Activated T-helper 17 cell treated with anti-CD3 and anti-CD28 coated beads, Interleukin-2, amount 50 U/mL, for 72 hours (primary cell): ENCODE data around the gene ANKMY1. TPM values are rescaled to one million over a fixed set of nuclear protein-coding genes. Genes with fewer than 3 reads are reported as not detected.
"Not testable (repeated sequence)": the region's sequence is repeated elsewhere in the genome, so short reads cannot be mapped to it uniquely, and the experiment has no call there.

Experiments
- ATAC-seq: fragments of 150-1000 bp; cut with Tn5 transposase; replicated peaks from 2 replicates; pipeline ENCODE4 v1.10.0; 2021; ENCODE audit warnings: mild to moderate bottlenecking, moderate library complexity
- H3K27ac Mint-ChIP-seq: one replicate; pipeline ENCODE4 v1.8.0; 2022; ENCODE audit warnings: mixed read lengths
- H3K27me3 Mint-ChIP-seq: one replicate; pipeline ENCODE4 v1.8.0; 2022; ENCODE audit warnings: mixed read lengths
- H3K36me3 Mint-ChIP-seq: one replicate; pipeline ENCODE4 v1.8.0; 2022; ENCODE audit warnings: low read depth, mild to moderate bottlenecking, mixed read lengths
- H3K4me1 Mint-ChIP-seq: one replicate; pipeline ENCODE4 v1.8.0; 2022; ENCODE audit warnings: mixed read lengths
- H3K4me3 Mint-ChIP-seq: one replicate; pipeline ENCODE4 v1.8.0; 2022; ENCODE audit warnings: mild to moderate bottlenecking, mixed read lengths
- H3K9me3 Mint-ChIP-seq: one replicate; pipeline ENCODE4 v1.8.0; 2022; ENCODE audit warnings: mixed read lengths
- total RNA-seq, 2 donors: library from RNA; stranded (reverse); gene quantifications; one replicate each; pipeline ENCODE4 v1.2.3, GENCODE V29; 2022

The ANKMY1 gene
- total RNA-seq, 2 donors from 2014 or later = 14.5 to 28.8 TPM

DNA sequence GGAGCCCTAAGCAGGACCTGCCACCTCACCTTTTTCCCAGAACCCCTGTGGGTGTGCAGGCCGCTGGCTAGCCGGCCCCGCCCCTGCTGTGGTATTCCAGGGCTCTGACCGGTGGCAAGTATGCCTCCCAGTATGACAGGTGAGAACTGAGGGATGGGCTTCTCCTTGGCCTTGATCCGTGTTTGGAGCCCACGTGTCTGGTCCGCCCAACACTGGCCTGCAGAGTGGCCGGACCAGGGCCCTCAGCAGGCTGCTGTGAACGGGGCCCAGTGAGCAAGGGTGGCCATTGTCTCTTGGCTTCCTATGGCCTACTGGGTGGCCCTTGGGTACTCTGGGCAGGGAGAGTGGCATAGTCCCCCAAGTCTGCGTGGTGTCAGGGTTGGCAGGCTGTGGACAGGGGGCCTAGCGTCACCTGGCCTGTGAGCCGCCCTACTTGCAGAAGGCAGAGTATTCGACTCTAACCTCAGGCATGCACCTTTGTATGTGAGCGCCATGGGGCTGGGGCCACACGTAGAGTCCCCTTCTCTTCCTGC lies 12.3 kb upstream of the ANKMY1 start:
- Mint-ChIP-seq H3K36me3 (peaks cover 18% of the 10 kb centered on the region), H3K4me3 (peak overlapping the region; percentile 77), H3K27me3 (no peaks in the 10 kb centered on the region), H3K27ac (peak overlapping the region; percentile 69), H3K4me1 (peaks cover 6% of the 10 kb centered on the region), H3K9me3 (no peaks in the 10 kb centered on the region)
- ATAC-seq = no peak

DNA sequence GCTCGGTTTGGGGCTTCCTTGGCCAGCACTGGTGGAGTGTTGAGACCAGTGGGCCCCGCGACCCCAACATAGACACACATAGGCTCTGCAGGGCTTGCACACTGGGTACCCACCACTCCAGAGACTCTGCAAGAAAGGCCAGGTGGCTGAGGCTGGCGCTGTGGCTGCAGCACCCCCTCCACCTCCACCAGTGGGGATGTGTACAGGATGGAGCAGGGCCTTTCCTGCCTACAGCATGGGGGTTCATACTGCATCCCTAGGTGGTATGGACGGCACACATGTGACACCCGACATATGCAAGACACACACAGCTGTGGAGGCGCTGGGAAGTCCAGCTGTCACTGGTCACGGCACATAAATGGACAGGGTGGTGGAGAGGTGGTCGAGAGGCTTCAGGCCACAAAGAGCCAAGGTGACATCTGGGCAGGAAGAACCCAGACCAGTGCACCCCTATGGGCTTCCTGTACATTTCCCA lies 11.8 kb upstream of the ANKMY1 start:
- H3K4me3 Mint-ChIP-seq = peak overlapping the region; percentile 77
- no peaks in the 10 kb centered on the region for H3K9me3 Mint-ChIP-seq
- no peak for ATAC-seq
- peaks cover 24% of the 10 kb centered on the region for H3K36me3 Mint-ChIP-seq
- H3K27ac Mint-ChIP-seq = peak overlapping the region; percentile 69
- no peaks in the 10 kb centered on the region for H3K27me3 Mint-ChIP-seq
- peaks cover 11% of the 10 kb centered on the region for H3K4me1 Mint-ChIP-seq

DNA sequence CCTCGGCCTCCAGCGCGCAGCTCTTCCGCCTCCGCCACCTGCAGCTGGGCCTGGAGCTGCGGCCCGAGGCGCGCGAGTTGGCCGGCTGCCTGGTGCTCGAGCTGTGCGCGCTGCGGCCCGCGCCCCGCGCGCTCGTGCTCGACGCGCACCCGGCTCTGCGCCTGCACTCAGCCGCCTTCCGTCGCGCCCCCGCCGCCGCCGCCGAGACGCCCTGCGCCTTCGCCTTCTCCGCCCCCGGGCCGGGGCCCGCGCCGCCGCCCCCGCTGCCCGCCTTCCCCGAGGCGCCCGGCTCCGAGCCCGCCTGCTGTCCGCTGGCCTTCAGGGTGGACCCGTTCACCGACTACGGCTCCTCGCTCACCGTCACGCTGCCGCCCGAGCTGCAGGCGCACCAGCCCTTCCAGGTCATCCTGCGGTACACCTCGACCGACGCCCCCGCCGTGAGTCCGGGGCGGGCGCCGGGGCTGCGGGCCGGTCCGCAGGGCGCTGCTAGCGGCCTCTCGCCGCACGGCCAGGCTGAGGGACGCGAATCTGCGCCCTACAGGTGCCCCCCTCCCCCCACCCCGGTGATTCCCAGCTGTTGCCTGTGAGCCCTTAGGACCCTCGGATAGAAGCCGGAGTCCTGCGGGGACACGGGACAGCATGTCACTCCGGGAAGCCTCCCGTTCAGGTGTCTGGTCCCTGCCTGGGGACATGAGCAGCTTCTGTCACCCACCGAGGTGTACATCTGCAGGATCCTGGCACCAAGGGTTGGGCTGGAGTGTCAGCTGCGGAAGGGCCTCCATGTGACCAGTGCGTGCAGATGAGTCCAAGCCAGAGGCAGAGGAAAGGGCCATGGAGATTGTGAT lies 11.1 kb upstream of the ANKMY1 start:
- ATAC-seq = no peak
- Mint-ChIP-seq H3K4me1 (peaks cover 16% of the 10 kb centered on the region), H3K27ac (peak overlapping the region; percentile 69), H3K9me3 (no peaks in the 10 kb centered on the region), H3K27me3 (no peaks in the 10 kb centered on the region), H3K36me3 (peaks cover 30% of the 10 kb centered on the region), H3K4me3 (peak overlapping the region; percentile 77)

DNA sequence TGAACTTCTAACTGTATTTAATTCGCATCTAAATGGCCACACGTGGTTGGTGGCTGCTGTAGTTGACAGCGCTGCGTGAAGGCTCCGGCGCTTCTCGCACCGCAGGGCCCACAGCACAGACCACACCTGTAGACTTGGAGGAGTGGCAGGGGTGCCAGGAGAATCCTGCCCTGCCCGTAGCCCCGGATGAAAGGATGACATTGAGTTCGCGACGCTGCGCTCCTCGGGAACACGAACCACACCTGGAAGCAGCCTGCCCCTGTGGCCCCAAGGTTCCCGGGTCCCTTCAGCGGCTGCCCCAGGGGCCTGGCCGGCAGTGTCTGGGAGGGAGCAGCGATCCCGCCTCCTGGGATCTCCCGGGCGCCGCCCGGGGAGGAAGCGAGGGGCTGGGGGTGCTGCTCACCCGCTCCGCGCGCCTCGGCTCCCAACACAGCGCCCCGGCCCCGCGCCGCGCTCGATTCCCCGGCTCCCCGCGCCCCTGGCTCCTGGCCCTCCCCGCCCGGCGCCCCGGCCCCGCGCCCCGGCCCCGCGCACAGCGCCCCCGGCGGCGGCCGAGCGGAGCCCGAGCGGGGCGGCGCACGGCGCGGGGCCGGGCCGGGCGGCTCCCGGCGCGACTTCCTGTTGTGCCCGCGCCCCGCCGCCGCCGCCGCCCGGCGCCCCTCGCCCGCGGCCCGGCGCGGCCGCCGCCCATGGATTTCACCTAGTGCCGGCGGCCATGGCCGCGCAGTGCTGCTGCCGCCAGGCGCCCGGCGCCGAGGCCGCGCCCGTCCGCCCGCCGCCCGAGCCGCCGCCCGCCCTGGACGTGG lies 10.3 kb upstream of the ANKMY1 start, which contains the start of gene RNPEPL1:
Gene RNPEPL1, plus strand, starts transcription at position 613 of the 806 bp plus-strand sequence. Its CDS starts 103 bp downstream, at position 716.
- Mint-ChIP-seq H3K27me3 (no peaks in the 10 kb centered on the region), H3K9me3 (no peaks in the 10 kb centered on the region), H3K36me3 (peaks cover 38% of the 10 kb centered on the region), H3K4me1 (peaks cover 21% of the 10 kb centered on the region), H3K27ac (peak within 1 kb of the TSS; percentile 90), H3K4me3 (peak within 1 kb of the TSS; percentile 99)
- peak; percentile 23 for ATAC-seq

DNA sequence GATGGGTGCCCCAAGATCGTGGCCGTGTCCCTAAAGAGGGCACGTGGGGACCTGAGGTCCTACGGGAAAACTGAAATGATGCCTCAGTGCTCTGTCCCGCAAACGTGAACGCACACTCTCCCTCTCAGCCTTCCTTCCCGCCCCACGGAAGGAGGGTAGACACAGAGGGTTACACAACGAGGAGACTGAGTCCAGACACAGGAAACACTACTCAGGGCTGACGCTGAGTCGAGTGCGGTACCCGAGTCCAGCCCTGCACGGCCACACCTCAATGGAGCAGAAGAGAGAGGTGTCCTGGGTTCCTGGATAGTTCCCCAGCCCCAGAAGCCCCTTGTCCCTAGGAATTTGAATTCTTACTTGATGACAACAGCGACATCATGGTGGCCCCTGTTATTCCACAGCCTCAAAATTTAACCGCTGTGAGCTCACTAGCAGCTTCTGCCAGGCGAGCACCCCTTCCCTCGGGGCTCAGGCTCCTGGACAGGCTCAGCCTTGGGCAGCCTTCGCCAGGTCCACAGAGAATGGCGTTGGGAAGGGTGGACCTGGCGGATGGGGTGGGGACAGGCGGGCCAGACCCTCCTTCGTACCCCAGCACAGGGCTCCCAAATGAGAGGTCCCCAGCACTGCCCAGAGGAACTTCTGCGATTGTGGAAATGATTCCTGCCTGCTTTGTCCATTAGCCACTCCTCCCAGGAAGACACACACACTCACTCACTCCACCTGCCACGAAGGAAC lies 9.5 kb upstream of the ANKMY1 start:
- Mint-ChIP-seq H3K36me3 (peaks cover 46% of the 10 kb centered on the region), H3K4me1 (peaks cover 21% of the 10 kb centered on the region), H3K4me3 (peak overlapping the region; percentile 99), H3K27me3 (no peaks in the 10 kb centered on the region), H3K27ac (peak overlapping the region; percentile 90), H3K9me3 (no peaks in the 10 kb centered on the region)
- ATAC-seq = no peak

DNA sequence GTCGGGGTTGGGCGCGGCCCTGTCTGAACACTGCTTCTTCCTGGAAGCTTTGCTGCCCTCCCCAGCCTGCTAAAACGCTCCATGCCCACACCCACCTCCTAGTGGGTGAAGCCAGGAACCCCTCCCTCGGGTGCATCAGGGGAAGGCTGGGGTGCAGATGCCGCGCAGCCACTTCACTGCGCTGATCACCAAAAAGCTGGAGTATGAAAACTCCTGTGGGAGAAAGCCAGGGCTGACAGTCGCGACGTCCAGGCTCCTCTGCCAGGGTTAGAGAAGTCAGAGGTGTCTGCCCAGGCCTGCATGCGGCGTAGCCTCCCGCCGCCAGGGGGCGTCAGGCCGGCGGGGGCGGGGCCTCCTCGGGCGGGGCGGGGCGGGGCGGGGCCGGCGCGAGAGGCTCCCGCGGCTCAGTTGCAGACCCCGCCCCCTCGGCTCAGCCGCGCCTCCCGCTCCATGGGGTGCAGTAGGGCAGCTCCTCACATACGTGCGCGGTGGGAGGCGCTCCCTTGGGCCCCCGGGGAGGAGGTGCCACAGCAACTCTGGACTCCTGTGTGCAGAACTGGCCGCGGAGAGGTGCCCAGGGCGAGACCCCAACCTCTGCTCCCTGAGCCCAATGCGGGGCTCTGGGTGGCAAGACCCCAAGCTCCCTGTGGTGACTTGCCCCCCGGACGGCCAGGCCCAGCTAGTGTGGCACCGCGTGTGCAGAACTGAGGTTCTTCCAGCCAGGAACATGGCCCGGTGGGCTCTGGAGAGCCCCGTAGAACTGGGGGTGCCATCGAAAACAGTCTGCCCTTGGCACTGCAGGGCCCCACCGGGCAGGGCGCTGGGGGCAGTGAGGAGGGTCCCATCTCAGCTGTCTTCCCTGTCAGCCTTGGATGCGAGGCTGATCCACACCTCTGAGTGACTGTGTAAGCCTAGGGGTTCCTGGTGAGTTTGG lies 8.7 kb upstream of the ANKMY1 start:
- Mint-ChIP-seq H3K27ac (peak overlapping the region; percentile 90), H3K36me3 (peaks cover 54% of the 10 kb centered on the region), H3K27me3 (no peaks in the 10 kb centered on the region), H3K9me3 (no peaks in the 10 kb centered on the region), H3K4me3 (peak overlapping the region; percentile 99), H3K4me1 (peaks cover 25% of the 10 kb centered on the region)
- peak; percentile 69 for ATAC-seq

DNA sequence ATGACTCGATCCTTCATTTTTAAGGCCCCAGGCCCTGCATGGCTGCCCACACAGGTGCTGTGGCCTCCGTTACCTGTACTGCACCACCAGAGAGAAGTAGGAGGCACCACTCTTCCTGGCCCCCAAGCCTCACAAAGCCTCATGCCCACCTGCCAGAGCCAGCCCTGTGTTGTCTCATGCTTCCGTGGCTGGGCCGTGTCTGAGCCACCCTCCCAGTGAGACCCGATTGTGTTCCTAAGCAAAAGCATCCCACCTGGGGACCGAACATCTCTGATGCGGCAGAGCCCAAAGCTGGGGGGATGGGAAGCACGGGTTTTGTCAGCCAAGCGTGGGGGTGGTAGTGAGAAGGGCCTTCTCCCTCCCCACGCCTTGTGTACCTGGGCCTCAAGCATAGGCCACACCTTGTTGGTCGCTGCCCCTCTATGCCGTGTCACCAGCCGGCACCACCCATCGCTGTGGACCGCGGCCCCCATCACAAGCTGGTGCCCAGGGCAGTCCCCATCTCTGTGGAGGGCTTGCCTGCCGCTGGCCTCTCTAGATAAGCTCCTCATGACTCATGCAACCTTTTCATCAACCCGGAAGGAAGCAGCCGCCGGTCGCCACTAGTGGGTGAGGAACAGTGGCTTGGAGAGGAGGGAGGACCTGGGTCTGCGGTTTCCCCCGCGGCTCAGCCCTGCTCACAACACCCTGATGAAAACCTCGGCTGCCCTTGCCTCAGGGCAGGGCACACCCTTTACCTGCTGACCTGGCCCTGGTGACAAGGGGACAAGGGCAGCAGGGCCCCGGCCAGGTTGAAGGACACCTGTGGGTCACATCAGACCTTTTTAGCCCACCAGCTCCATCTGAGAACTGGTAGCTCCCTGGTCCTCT lies 7.8 kb upstream of the ANKMY1 start:
- Mint-ChIP-seq H3K27ac (peak overlapping the region; percentile 90), H3K27me3 (no peaks in the 10 kb centered on the region), H3K4me1 (peaks cover 27% of the 10 kb centered on the region), H3K4me3 (peak overlapping the region; percentile 99), H3K9me3 (no peaks in the 10 kb centered on the region), H3K36me3 (peaks cover 61% of the 10 kb centered on the region)
- peak; percentile 64 for ATAC-seq

DNA sequence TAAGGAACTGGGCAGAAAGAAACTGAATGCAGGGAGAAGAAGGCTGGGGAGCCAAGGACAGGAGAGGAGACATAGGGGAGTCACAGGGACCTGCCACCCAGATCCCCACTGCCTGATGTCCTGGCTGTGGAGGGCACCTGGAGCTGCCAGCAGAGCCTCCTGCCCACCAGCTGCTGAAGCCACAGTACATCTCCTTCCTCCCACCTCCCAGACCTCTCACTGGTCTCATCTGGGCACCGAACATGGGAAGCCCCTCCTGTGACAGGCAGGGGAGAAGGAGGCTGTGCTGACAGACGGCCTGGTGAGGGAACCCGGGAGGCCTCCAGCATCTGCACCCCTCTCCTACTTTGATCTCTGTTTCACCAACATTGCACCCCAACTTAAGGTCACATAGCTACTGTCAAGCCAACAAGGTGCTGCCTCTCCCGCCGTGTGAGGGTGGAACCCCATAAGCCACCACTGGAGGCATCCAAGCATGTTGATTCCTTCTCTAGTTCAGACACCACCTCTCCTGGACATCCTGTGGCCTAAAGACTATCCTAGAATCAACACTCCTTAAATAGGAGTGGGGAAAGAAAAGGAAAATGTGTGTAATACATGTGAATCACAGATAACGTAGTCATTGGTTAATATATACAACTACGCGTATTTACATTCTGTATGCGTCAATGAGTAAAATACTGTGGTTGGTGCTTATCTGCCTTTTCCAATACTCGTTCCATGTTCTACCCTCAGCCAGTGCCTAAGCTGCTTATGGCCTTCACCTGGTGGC lies 7.0 kb upstream of the ANKMY1 start:
- Mint-ChIP-seq H3K4me1 (peaks cover 25% of the 10 kb centered on the region), H3K4me3 (peak overlapping the region; percentile 99), H3K9me3 (no peaks in the 10 kb centered on the region), H3K27ac (peak overlapping the region; percentile 90), H3K27me3 (no peaks in the 10 kb centered on the region), H3K36me3 (peaks cover 61% of the 10 kb centered on the region)
- peak; percentile 19 for ATAC-seq

DNA sequence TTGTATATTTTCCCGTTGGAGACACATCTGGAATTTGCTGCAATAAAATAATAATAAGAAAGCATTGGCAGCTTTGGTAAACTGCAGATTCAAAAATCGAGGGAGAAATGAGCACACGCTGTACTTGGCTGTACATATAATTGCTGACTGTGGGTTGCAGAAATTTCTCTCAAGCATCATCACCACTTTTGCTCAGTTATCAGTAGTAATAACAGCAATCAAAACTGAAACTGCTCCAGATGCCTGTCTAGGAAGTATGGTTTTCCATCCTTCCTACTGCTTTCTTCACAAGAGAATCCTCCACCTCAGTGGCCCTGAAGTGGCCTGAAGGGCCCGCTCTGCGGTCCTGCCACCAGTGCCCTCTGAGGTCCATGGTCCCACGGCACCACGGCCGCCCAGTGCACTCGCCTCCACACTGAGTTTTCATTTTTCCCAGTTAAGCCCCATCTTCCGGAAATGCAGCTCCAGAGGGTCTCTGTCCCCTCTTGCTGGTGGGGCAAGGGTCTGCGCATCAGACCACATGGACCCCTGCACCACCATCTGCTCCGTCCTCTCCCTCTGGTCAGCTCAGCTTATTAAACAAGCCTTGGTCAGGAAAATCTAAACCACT lies 6.3 kb upstream of the ANKMY1 start:
- Mint-ChIP-seq H3K27me3 (no peaks in the 10 kb centered on the region), H3K4me3 (peak overlapping the region; percentile 99), H3K27ac (peak overlapping the region; percentile 90), H3K9me3 (no peaks in the 10 kb centered on the region), H3K4me1 (peaks cover 27% of the 10 kb centered on the region), H3K36me3 (peaks cover 66% of the 10 kb centered on the region)
- no peak for ATAC-seq

DNA sequence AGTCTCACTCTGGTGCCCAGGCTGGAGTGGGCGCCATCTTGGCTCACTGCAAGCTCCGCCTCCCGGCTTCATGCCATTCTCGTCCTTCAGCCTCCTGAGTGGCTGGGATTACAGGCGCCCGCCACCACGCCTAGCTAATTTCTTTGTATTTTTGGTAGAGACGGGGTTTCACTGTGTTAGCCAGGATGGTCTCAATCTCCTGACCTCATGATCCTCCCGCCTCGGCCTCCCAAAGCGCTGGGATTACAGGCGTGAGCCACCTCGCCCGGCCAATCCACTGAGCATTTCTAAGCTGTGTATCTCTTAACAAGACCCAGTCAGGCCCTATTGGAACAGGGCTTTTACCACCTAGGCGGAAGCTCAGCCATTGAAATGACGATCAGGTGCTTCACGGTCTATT lies 5.4 kb upstream of the ANKMY1 start:
- H3K27ac Mint-ChIP-seq = peak overlapping the region; percentile 90
- ATAC-seq, H3K9me3 Mint-ChIP-seq, H3K27me3 Mint-ChIP-seq: not testable (repeated sequence)
- H3K36me3 Mint-ChIP-seq = peaks cover 73% of the 10 kb centered on the region
- H3K4me1 Mint-ChIP-seq = peaks cover 35% of the 10 kb centered on the region
- H3K4me3 Mint-ChIP-seq = peak overlapping the region; percentile 99

DNA sequence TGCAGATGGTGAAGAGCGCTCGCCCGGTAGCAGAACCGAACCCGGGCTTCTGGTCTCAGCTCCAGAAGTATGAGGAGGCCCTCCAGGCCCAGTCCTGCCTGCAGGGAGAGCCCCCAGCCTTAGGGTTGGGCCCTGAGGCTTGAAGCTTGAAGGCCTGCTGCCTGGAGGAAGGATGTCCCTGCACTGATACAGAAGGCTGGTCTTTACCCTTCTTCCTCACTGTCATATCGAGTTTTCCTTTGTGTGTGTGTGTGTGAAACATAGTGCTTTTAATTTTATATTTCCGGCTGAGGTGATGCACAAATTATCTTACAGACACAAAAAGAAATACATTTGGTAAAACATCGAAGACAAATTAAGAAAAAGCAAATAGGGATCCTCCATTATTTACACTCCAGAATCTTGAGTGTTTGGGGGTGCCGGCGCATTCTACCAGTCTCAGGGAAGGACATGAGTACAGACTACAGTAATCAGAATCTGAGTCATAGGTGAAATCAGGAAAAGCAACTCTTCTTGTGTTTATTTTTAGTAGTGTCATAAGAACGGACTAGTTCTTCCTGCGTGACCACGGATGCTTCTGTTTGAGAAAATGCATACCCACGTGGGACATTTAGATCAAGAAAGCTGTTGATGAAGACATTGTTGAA lies 3.7 kb upstream of the ANKMY1 start:
- peaks cover 42% of the 10 kb centered on the region for H3K4me1 Mint-ChIP-seq
- H3K4me3 Mint-ChIP-seq = peak overlapping the region; percentile 99
- H3K9me3 Mint-ChIP-seq = no peaks in the 10 kb centered on the region
- H3K27me3 Mint-ChIP-seq = no peaks in the 10 kb centered on the region
- H3K27ac Mint-ChIP-seq = peak overlapping the region; percentile 98
- peaks cover 68% of the 10 kb centered on the region for H3K36me3 Mint-ChIP-seq
- ATAC-seq = peak; percentile 18
